Measurements from ENCODE around the gene COQ10A. TPM values are rescaled to one million over a fixed set of nuclear protein-coding genes. Genes with fewer than 3 reads are reported as not detected.

COQ10A gene
- total and polyA plus RNA-seq, 2 of the 8 experiments (the other 6 are each of a cell fraction or from before 2014, with no cell fraction given), result 21.8 to 42.9 TPM

- Histone ChIP-seq H2BK12ac (ENCODE audit: low read depth, low read length) (no peak overlapping the region), H3K4me3 (ENCODE audit: extremely low read depth in 1 of 4, insufficient read depth in 2 of 4, low read depth in 3 of 4, low read length in 4 of 4) (no peak overlapping the region), H3K23ac (ENCODE audit: insufficient read length) (no peak overlapping the region), H3K79me2 (ENCODE audit: control insufficient read depth in 1 of 2, insufficient read depth in 2 of 2, low read length in 2 of 2) (peaks cover 4 to 16% of the 10 kb centered on the region in 2 experiments; a peak in 3 of 4 replicates), H3K23me2 (ENCODE audit: low read depth, low read length) (peaks cover 9% of the 10 kb centered on the region), H3K79me1 (ENCODE audit: low read depth, low read length) (peaks cover 4% of the 10 kb centered on the region), H4K20me1 (replicated peaks in 1 of 2; ENCODE audit: control insufficient read depth in 1 of 2, insufficient read depth in 2 of 2, low read length in 2 of 2) (no peaks in the 10 kb centered on the region), H2AK5ac (ENCODE audit: low read depth, low read length) (no peak overlapping the region), H3K27me3 (replicated peaks in 1 of 4; ENCODE audit: control insufficient read depth in 3 of 4, extremely low read depth in 1 of 4, insufficient read depth in 3 of 4, low read length in 3 of 4) (no peaks in the 10 kb centered on the region), H3K56ac (replicated peaks; ENCODE audit: insufficient read length, low read depth, low read length) (no peak overlapping the region), H2BK20ac (ENCODE audit: low read length) (no peak overlapping the region), H3K36me3 (ENCODE audit: control insufficient read depth in 2 of 4, insufficient read depth in 4 of 4, low read length in 3 of 4) (peaks cover 3 to 15% (median 8%) of the 10 kb centered on the region in 4 experiments; a peak in 6 of 8 replicates), H3K27ac (ENCODE audit: low read depth, low read length) (no peak overlapping the region), H2BK15ac (ENCODE audit: low read length) (no peak overlapping the region), H3K4me2 (ENCODE audit: insufficient read depth in 1 of 2, low read depth in 2 of 2, low read length in 2 of 2) (no peak overlapping the region), H3K9me3 (ENCODE audit: insufficient read depth in 2 of 2, low read depth in 1 of 2, low read length in 1 of 2) (no peaks in the 10 kb centered on the region), H2AFZ (ENCODE audit: low read length) (no peak overlapping the region), H2BK5ac (ENCODE audit: low read depth, low read length) (no peak overlapping the region), H4K91ac (replicated peaks; ENCODE audit: insufficient read length, low read length) (no peak overlapping the region), H3K9ac (replicated peaks in 1 of 4; ENCODE audit: extremely low read depth in 1 of 4, low read depth in 3 of 4, low read length in 3 of 4) (no peak overlapping the region), H4K5ac (ENCODE audit: insufficient read length, low read depth, low read length) (no peak overlapping the region), H4K8ac (ENCODE audit: extremely low read depth, insufficient read depth, low read length) (no peak overlapping the region), H2BK120ac (replicated peaks; ENCODE audit: low read depth, low read length) (no peak overlapping the region), H3K14ac (ENCODE audit: insufficient read length) (no peak overlapping the region), H3K4ac (replicated peaks; ENCODE audit: insufficient read length, low read depth, low read length) (no peak overlapping the region), H3K4me1 (replicated peaks in 1 of 4; ENCODE audit: control insufficient read depth in 3 of 4, insufficient read depth in 4 of 4, low read length in 3 of 4) (peaks cover 0 to 6% (median 3%) of the 10 kb centered on the region in 4 experiments; a peak in 5 of 7 replicates), H3K18ac (ENCODE audit: extremely low read depth, low read length) (no peak overlapping the region)
- DNase-seq (ENCODE audit: low read depth in 1 of 2, low spot score in 2 of 2) (no peak), FAIRE-seq (no peak)
- CTCF ChIA-PET (ENCODE audit: partially characterized antibody), result interaction anchor here (0.6 to 4.7 kb wide), 20 partner anchors 8 to 274 kb away, joined by 3 to 38 read pairs (median 4); partner anchors contain the start of genes PAN2 and STAT2
- 63 to 100% methylated on average over 1 to 3 of the region's 3 CpGs for WGBS, 2 experiments (ENCODE audit: extremely low coverage in 1 of 2, insufficient coverage in 1 of 2, insufficient read length in 1 of 2, insufficient replicate concordance in 2 of 2, low coverage in 1 of 2, low lambda C conversion rate in 2 of 2, missing lambda C conversion rate in 1 of 2)
- POLR2A ChIA-PET (ENCODE audit: partially characterized antibody), result interaction anchor here (0.7 to 3.9 kb wide), 8 partner anchors 9 to 213 kb away, joined by 3 to 37 read pairs (median 4); partner anchors contain the start of genes CS, IL23A, PA2G4 and PAN2
These were observed 50.9 kb downstream of the COQ10A start for GRCh38 chr12:56317675-56318074.
